Subcutaneous abdominal adipose tissue (tissue), 5 donors: Measurements from ENCODE around the gene TBC1D7.

Experiments used
- H3K27ac ChIP-seq: one replicate; pipeline ENCODE4 v1.7.0; 2013; ENCODE audit warnings: low read depth, mild to moderate bottlenecking, inconsistent platforms, low read length, moderate library complexity
- H3K27me3 ChIP-seq, 5 donors: one replicate each; pipeline ENCODE4 v1.7.0; 2013; ENCODE audit warnings: low read length in 5 of 5, inconsistent platforms in 1 of 5; ENCODE audit not compliant: control insufficient read depth in 5 of 5, insufficient read depth in 4 of 5
- H3K36me3 ChIP-seq, 5 donors: one replicate each; pipeline ENCODE4 v1.7.0; 2013; ENCODE audit warnings: low read length in 5 of 5; ENCODE audit not compliant: control insufficient read depth in 5 of 5, insufficient read depth in 5 of 5
- H3K4me1 ChIP-seq, 5 donors: one replicate each; pipeline ENCODE4 v1.7.0; 2013; ENCODE audit warnings: low read length in 5 of 5, mild to moderate bottlenecking in 3 of 5, moderate library complexity in 1 of 5; ENCODE audit not compliant: control insufficient read depth in 5 of 5, insufficient read depth in 5 of 5
- H3K4me3 ChIP-seq, 5 donors: one replicate each; pipeline ENCODE4 v1.7.0; 2013; ENCODE audit warnings: low read length in 5 of 5, low read depth in 1 of 5
- H3K9ac ChIP-seq, 5 donors: one replicate each; pipeline ENCODE4 v1.7.0; 2013; ENCODE audit warnings: low read length in 5 of 5, mild to moderate bottlenecking in 4 of 5, moderate library complexity in 3 of 5
- H3K9me3 ChIP-seq, 5 donors: one replicate each; pipeline ENCODE4 v1.7.0; 2013; ENCODE audit warnings: low read length in 5 of 5; ENCODE audit not compliant: control insufficient read depth in 5 of 5
- donor health status: healthy.
- donor health status: healthy.
- donor health status: healthy.
- donor health status: healthy.
- donor health status: healthy.

Gene TBC1D7

DNA sequence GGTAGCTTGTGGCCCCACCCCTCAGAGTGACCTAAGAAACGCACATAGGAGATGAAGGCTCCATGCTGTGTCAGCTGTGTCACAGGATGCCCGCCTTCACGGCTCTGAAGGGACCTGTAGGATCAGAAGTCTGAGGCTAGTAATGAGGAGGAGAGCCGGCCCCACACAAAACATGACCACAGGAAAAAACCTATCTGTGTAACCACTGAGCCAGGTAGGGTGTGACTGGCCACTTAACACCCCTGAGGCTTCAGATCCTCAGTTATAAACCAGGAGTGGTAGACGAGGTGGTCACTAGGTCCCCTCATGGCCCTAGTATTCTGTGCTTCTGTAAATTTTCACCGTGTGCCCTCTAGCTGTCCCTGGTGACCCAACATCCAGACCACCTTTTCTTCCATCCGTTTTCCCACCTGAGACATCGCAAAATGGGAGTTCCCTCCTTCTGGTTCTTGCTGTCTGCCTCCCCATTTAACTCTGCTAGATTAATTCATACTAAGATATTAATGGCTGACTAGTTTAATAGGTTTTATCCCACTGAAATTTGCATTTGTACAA is 52.8 kb downstream of the TBC1D7 start:
- Histone ChIP-seq H3K9me3 (no peaks in the 10 kb centered on the region), H3K4me1 (no peaks in the 10 kb centered on the region), H3K27me3 (no peaks in the 10 kb centered on the region), H3K36me3 (peaks cover 0 to 24% (median 0%) of the 10 kb centered on the region in 5 donors), H3K9ac (no peak overlapping the region), H3K27ac (no peak overlapping the region), H3K4me3 (no peak overlapping the region)

DNA sequence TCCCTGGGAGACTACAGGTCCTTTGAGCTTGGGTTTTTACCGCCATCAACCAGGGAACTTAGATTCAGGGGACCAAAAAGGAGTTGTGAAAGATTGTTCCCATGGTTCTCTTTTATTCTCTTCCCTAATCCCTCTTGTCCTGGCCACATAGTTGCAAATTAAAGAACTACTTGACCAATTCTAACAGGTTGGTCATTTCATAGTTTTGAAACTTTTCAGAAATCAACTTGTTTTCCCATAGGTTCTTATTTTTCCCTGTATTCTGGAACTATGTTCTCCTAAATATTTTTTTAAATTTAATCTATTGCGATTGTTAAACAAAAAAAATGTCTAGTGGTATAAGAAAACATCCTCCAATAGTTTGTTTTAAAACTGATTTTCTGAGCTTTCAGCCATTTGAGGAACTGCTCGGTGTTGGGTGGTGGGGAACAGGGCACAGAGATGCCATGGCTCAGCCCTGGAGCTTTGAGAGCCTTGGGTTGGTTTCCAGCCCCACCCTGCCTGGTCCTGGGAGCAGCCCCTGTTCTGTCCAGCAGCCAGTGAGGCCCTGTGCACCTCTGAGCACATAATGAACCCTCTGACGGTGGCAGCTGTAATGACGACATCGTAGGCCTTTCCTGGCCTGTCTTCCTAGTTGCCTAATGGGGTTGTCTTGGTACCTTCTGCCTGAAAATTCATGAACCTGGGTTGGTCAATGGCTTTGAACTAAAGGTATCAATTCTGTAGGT is 53.5 kb downstream of the TBC1D7 start:
- Histone ChIP-seq H3K27ac (no peak overlapping the region), H3K36me3 (peaks cover 0 to 19% (median 0%) of the 10 kb centered on the region in 5 donors), H3K4me3 (peak overlapping the region in 2 of 5 donors; percentile 11 to 52)

DNA sequence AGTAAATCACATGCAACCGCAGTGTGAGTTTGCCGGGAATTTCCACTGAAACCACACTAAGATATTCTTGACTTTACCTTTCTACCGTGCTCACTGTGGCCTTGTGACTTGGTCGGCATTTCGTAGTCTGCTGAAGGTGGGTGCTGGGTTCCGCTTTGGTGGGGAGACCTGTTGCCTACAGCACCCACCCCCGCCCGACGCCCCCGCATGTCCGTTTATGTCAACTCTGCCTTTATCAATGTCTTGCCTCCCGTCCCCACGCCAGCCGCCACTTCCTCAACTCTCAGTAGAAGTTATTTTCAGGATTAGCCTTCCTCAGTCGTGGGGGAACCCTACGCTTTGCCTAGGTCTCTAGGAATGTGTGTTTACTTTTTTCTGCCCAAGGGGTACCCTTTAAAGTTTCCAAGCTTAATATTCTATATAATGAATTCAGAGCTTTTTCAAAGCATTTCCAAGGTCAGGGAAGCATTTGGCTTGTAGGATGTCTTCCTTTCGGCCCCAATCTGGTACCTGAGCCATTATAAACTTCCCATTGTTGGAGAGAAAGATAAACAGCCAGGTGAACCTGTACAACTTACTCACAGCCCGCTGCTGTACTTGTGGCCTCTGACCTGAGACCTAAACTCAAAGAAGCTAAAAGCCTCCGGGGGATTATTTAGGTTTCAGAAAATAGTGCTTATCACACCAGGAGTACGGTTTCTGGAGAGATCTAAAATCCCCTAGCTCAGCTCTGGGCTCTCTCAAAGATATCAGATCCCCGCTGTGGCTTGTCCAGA is 54.2 kb downstream of the TBC1D7 start:
- Histone ChIP-seq H3K9ac (peak overlapping the region in 2 of 5 donors; percentile 17 to 41), H3K9me3 (no peaks in the 10 kb centered on the region), H3K4me1 (no peaks in the 10 kb centered on the region), H3K4me3 (peak overlapping the region in 3 of 5 donors; percentile 11 to 52 (median 29)), H3K36me3 (peaks cover 0 to 16% (median 0%) of the 10 kb centered on the region in 5 donors), H3K27me3 (no peaks in the 10 kb centered on the region), H3K27ac (no peak overlapping the region)

More for the DNA sequence above, 53.5 kb downstream of the TBC1D7 start:
- H3K27me3 ChIP-seq: no peaks in the 10 kb centered on the region
- peak overlapping the region in 2 of 5 donors; percentile 17 to 41 for H3K9ac ChIP-seq
- no peaks in the 10 kb centered on the region for H3K4me1 ChIP-seq
- H3K9me3 ChIP-seq: no peaks in the 10 kb centered on the region

DNA sequence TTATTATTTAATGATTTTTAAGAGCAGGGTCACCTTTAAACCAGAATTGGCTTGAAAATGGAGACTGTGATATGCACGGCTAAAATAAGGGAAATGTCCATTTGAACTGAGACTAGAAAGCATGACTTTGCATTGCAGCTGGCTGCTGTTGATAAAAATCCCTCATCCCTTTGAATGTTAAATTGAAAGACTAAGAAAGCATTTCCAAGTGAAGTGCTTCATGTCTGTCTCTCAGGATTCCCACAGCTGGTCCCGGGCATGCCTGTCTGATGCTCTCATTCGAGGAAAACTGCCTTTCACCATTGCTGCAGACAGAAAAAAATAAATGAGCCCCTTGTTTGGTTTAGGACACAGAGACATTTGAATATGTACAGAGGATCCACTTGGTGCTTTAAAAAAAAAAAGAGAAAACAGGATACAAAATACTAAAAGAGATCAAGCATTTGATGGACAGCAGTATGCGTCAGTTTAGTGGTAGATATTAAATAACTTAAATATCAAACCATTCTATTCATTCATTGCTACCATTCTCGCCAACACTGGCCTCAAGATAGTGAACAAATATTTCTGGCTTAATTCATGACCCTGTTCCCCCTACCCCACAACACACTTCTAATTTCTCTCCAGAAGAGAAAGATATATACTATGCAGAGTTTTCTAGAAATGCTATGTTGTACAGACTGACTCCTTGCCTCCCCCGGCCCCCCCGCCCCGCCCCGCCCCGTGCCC is 55.0 kb downstream of the TBC1D7 start:
- Histone ChIP-seq H3K4me3 (peak overlapping the region in 4 of 5 donors; percentile 27 to 62 (median 33)), H3K36me3 (peaks cover 0 to 12% (median 0%) of the 10 kb centered on the region in 5 donors), H3K9me3 (no peaks in the 10 kb centered on the region), H3K27ac (no peak overlapping the region), H3K4me1 (no peaks in the 10 kb centered on the region), H3K27me3 (no peaks in the 10 kb centered on the region), H3K9ac (peak overlapping the region in 1 of 5 donors; percentile 55)

DNA sequence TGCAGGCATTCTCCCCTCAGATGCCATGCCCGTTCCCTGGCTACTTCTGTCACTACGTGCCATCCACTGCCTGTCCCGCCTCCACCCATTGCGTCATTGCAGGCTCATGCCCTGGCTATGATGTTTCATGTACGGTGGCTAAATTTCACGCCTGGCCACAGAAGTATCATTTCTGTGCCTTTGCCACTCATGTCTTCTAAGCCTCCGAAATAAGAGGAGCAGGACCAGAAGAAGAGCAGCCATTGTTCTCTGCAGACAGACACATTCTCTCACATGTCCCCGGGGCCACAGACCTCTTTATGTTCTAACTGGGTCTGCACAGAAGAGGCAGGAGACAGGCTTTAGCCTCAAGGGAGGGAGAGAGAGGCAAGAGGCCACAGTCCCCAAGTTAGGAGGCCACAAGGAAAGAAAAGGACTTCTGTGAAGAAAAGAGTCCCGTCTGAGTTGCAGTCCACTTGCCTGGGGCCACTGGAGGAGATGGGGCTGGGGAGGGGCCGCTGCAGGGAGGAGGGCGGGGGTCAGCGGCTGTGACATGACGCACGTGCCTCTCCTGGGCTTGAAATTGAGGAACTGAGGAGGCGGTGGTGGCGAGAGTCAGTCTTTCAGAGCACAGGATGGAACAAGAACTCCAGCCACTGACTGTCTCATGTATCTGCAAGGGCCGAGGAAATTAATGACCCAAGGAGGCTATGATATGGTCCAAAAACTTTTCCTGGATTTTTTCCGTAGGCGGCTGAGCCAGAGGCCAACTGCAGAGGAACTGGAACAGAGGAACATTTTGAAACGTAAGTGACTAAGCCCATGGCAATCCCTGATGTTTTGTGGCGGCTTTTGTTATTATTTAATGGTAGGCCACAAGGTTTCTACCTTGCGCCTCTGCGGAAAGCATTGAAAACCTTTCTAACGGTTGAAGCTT is 55.9 kb downstream of the TBC1D7 start:
- Histone ChIP-seq H3K27me3 (no peaks in the 10 kb centered on the region), H3K9ac (peak overlapping the region in 1 of 5 donors; percentile 55), H3K4me1 (no peaks in the 10 kb centered on the region), H3K36me3 (peaks cover 0 to 2% (median 0%) of the 10 kb centered on the region in 5 donors), H3K9me3 (no peaks in the 10 kb centered on the region), H3K4me3 (peak overlapping the region in 4 of 5 donors; percentile 27 to 62 (median 33)), H3K27ac (no peak overlapping the region)

DNA sequence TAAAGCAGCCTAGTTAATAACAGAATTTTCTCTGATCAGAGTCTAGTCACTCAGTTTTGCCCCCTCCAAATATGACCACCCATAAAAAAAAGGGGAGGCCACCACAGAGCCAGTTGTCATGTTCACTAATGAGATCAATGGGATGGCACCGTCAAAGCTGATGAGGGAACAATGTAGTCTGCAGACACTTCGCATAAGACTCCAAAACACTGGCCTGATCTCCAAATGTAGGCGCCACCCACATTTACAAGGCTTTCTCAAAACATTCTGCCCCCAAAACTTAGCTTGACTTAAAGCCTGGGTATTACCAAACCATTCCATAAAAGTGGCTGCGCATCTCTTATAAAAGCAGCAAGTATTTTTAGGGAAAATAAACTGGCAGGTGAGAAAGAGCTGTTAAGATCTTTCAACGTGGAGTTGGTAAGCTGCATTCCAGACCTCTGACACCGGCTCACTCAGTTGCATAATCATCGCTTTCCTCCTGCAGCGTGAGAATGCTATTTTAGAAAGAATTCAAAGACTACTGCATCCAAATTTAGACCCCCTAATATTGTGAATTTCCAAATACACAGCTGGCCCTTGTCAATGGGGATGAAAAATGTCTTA is 59.3 kb downstream of the TBC1D7 start:
- Histone ChIP-seq H3K27ac (no peak overlapping the region), H3K9me3 (no peaks in the 10 kb centered on the region), H3K9ac (no peak overlapping the region), H3K36me3 (peaks cover 0 to 7% (median 0%) of the 10 kb centered on the region in 5 donors), H3K4me1 (no peaks in the 10 kb centered on the region), H3K27me3 (no peaks in the 10 kb centered on the region), H3K4me3 (no peak overlapping the region)

DNA sequence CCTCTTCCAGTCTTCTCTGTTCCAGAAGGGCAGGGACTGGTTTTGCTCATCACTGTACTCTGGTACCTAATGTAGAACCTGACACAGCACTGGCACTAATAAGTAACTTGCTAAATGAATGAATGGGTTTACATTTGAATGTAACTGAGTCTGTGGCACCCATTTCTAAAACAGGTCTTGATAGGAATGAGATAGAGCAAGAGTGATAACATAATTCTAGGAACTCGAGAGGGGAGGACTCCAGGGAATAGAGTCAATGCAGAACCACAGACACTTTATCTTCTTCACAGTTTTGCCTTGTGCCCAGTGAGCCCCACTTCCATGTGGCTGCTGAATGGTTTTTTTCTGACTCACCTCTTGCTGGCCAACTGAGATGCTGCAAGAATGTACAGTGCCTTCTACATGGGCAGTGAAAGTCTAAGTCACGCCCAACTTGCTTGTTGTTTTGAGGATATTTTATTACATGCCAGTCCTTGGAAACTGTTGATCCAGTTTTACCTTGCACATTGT is 61.1 kb downstream of the TBC1D7 start:
- Histone ChIP-seq H3K9ac (no peak overlapping the region), H3K4me3 (no peak overlapping the region), H3K27ac (no peak overlapping the region), H3K27me3 (no peaks in the 10 kb centered on the region), H3K36me3 (peaks cover 0 to 7% (median 0%) of the 10 kb centered on the region in 5 donors), H3K4me1 (peaks cover 0 to 2% (median 0%) of the 10 kb centered on the region in 5 donors), H3K9me3 (no peaks in the 10 kb centered on the region)

DNA sequence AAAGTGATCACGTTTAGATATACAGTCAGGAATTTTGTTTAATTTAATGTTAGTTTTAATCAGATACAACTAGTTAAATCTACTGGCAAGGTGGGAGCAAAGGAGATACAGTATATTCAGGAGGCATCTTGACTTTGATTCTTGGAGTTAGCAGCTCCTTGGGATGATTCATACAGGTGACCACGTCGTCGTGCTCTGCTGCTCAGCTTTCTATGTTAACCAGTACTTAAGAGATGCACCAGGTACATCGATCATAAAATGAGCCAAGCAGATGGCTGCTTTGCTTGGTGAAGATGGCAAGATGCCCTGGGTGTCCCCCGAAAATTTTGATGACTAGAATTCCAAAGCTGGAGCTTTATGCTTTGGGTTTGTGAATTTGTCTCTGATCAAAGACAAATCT is 64.7 kb downstream of the TBC1D7 start:
- Histone ChIP-seq H3K4me3 (no peak overlapping the region), H3K27me3 (no peaks in the 10 kb centered on the region), H3K9me3 (no peaks in the 10 kb centered on the region), H3K9ac (no peak overlapping the region), H3K36me3 (peaks cover 0 to 7% (median 0%) of the 10 kb centered on the region in 5 donors), H3K4me1 (peaks cover 0 to 18% (median 0%) of the 10 kb centered on the region in 5 donors), H3K27ac (no peak overlapping the region)
